Testis (tissue), 2 donors: ENCODE results near the gene HES5.

ENCODE experiments used
- CTCF ChIP-seq, 3 experiments: fragments of 450-650 bp in 2 of 3; fragments of 200-600 bp in 1 of 3; sonication (generic) in 1 of 3; IDR thresholded peaks; one replicate each; pipeline ENCODE4 v1.5.1; 2016 to 2019; ENCODE audit warnings: antibody characterized with exemption in 3 of 3, mild to moderate bottlenecking in 2 of 3, moderate library complexity in 1 of 3
- POLR2A ChIP-seq: fragments of 450-650 bp; IDR thresholded peaks from one replicate; pipeline ENCODE4 v1.6.1; 2017; ENCODE audit warnings: antibody characterized with exemption, mild to moderate bottlenecking, moderate library complexity

DNA sequence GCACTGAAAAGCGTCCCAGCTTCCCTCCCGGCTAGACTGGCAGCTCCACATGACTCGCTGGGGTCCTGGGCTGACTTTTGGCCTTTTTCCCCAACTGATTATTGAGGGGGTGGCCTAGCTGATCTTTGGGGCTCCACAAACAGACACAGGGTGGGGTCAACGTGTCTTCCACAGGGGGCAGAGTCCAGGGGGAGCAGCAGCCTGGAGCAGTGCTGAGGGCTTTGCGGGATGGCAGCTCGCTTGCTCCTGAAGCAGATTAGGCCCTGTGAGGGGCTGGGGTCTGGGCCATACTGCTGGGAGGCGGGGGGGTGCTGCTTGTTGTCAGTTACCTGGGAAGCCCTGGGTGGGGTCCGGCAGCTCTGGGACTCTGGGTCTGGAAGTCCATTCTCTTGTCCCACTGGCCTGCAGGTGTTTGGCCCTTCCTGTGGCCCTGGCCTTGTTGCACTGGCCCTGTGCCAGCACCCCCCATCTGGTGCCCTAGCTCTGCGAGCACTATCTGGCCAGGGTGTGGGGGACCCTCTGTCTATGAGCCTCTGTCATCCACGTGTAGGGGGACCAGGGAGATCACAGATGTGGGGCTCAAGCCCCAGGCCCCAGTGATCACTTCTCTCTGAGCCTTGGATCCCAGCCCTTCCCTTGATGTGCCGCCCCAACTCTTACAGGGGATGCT lies 12.3 kb upstream of the HES5 start:
- TF ChIP-seq CTCF (IDR thresholded peaks at IDR 0.05) (no peak), POLR2A (no peak)
